HPDE6-E6E7 (cell line): ENCODE measurements around the gene TRPM8.
A peak's percentile ranks its signal among the peaks of the same experiment; 100 is the strongest.

ENCODE experiments used
- DNase-seq: peaks from one replicate; pipeline ENCODE4 v3.0.0; 2011; ENCODE audit warnings: missing footprints; ENCODE audit errors: extremely low spot score

The TRPM8 gene

DNA sequence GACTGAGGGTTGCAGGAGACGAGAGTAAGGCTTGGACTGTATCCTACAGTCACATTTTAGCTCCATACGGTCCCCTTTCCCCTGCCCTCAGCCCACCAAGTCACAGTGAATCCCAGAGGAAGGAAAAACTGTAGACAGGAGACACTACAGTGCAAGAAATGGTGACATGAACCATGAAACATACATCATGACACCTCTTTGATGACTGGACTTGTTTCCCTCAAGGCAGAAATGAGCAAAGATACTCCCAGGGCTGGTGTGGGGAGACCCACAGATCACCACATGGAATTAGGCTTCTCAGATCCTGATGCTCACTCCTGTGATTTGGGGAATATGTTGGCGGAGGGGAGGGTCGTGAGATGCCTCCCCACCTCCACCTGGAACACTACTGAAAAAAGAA lies 85.1 kb downstream of the TRPM8 start:
- no peak for DNase-seq

DNA sequence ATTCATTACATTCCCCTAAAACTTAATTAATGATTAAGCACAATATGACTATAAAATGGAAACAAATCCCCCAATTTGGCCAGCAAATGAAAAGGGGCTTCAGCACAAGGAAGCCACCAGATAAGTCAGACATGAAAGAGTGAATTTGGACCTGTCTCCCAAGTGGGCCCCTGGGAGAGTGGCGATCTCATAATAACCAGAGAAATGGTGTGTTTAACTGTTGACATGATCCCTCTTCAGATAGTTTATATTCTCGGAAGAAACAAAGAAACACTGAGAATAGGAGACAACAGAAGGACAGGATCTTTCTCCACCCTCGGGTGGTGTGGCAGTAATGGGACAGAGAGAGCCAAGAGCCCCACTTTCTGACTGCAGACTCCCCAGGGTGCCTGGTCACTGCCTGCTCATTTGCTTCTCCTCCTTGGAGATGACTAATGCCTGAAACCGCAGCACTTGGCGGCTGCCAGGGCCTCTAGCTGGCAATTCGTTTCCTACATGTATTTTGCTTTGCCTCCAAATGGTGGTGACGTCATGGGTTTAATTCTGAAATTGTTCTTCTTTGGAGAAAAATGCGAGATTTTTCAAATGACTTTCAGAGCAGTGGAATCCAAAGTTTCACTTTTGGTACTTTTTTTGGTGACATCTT lies 86.9 kb downstream of the TRPM8 start:
- peak; percentile 84 for DNase-seq

DNA sequence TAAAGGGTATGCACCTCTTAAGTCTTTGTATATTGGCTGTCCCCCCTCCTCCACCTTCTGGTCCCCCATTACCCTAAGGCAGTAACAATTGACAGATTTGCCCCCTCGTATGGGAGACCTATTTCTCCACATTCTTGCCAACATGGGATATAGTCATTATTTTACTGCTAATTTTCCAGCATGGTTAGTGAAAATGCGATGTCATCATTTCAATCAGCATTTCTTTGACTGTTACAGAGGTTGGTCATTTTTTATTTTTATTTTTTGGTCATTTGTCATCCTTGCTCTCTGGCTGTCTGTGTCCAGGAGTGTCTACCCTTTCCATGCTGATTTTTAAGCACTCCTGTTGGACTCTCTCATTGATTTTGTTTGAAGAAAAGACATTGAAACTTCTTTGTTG lies 88.0 kb downstream of the TRPM8 start:
- no peak for DNase-seq

DNA sequence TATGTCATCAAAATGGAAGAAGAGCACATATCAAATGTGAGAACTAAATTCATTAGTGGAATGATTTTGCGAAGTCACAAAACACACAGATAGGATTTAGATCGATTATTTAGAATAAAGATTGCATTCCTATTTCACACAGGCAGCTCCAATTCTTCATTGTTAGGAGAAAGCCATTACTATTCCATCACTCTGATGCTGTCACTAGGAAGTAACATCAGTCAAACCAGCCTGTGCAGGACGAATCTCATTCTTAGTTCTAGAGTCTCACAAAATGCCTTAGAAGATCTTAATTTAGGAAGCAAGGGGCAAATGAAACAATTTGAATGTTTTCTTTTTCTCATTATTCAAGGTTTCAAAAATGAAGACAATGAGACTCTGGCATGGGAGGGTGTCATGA lies 89.3 kb downstream of the TRPM8 start:
- DNase-seq = no peak

DNA sequence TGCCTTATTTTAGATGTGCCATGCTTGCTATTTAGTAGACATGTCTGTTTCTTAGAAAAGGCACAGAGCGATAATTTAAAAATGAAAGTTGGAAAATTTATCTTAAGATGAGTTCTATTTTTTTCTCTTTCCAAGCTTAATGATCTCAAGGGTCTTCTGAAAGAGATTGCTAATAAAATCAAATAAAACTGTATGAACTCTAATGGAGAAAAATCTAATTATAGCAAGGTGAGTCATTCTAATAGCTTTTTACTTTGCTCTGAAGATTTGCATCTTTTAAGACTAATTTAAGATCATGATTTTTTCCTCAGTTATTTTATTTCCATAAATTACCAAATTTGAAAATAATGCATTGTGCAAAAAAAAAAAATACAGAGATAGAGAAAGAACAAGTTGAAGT lies 97.3 kb downstream of the TRPM8 start:
- no peak for DNase-seq

DNA sequence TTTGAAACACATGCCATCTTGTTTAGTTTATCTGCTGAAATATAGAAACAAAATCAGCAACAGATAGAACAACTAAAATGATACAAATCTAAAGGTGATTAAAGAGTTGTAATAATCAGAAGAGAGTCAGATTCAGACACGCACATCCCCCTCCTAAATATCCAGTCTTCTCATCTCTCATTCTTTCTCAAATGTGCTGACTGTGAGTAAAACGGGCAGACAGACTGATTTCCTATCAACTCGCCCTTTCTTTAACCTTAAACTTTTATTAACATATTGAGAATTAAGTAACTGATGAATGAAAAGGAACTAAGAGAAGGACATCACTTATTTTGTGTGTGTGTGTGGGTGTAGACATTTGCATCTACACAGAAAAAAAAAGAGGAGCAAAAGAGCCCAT lies 98.7 kb downstream of the TRPM8 start:
- DNase-seq = no peak

DNA sequence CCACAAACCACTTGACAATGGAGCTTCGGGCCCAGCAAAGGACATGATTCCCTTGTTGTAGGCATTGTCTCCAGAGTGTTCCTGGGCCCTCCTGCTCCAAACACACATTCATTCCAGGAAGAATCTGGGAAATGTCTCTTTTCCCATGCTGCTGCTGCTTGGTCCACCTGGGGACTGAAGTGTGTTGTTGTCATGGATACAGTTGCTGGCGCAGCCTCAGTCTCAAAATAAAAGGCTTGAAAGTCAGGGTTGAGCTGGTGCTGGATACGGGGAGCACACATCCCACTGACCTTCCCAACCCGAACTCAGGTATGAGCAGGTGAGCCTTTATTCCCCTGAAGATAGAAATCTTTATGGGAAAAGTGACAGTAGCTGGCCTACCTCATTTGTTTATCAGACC lies 102.7 kb downstream of the TRPM8 start:
- DNase-seq = no peak

DNA sequence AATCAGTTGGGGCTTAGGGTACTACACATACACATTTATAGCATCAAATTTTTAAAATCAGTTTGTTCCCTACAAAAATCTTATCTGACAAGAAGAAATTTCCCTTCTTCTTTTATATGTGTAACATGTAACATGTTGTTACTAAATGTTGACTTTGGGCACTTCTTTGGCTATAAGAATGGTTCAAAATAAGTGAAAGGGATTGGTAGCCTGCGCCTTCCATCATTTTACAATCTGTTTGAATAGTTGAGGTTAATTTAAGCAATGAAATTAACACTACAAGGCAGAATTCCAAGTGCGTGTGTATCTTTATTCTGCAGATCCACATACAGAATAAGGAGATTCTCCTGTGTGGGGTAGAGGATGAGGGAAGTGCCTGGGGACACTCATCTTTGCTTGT lies 103.2 kb downstream of the TRPM8 start:
- no peak for DNase-seq

DNA sequence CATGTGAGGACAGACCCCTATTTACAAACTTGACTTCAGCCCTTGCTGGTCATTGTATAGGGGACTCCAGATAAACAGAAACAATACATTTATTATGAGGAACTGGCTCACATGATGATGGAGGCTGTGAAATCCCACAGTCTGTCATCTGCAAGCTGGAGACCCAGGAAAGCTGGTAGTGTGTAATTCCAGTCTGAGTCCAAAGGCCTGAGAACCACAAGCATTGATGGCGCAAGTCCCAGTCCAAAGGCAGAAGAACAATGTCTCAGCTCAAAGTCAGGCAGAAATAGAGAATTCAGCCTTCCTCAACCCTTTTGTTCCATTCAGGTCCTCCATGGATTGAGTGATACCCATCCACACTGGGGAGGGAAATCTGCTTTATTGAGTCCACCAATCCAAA lies 105.3 kb downstream of the TRPM8 start:
- no peak for DNase-seq

DNA sequence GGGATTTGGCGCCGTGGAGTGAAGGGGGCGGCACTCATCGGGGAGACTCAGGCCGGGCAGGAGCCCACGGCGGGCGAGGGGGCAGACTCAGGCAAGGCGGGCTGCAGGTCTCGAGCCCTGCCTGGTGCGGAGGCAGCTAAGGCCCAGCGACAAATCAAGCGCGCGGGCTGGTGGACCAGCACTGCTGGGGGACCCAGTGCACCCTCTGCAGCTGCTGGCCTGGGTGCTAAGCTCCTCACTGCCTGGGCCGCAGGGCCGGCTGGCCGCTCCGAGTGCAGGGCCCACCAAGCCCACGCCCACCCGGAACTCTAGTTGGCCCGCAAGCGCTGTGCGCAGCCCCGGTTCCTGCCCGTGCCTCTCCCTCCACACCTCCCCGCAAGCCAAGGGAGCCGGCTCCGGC lies 107.1 kb downstream of the TRPM8 start:
- no peak for DNase-seq

DNA sequence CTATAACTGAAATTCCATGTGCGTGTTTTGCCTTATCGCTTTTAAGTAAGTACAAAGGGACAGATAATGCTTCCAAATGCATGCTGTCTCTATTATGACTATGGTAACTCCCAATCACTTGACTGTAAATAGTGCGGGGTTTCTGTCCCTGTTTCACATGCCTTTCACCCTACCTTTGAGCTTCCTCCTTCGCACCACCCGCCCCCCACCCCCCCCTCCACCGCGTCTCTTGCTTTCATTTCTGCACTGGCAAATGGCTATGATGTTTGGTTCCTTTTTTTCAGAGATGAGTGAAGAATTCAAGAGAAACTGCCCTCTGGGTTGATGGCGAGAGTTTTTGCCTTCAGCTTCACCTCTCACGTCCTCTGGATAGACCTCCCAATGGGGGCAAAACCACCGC lies 108.3 kb downstream of the TRPM8 start:
- DNase-seq = no peak

DNA sequence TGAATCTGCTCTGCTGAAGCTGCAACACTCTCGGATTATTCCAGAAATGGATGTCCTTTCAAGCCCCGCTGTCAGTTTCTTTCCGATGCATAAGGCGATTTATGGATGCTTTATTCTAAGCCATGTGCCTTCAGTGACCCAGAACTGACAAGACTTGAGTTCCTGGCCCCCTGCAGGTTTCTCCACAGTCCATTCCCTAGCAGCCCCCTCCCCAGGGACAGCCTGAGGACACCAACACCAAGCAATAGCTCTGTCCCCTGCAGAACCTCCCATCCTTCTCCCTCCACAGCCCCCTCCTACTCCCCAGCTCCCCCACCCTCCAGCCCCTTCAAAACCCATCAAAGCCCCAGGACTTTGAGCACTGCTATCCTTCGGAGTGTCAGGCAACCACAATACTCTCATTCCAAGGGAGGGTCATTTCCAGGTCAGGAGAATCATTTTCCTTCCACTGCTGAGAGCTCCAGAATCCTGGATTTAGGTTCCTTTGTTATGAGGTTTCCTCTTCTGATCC lies 108.8 kb downstream of the TRPM8 start:
- DNase-seq = no peak

DNA sequence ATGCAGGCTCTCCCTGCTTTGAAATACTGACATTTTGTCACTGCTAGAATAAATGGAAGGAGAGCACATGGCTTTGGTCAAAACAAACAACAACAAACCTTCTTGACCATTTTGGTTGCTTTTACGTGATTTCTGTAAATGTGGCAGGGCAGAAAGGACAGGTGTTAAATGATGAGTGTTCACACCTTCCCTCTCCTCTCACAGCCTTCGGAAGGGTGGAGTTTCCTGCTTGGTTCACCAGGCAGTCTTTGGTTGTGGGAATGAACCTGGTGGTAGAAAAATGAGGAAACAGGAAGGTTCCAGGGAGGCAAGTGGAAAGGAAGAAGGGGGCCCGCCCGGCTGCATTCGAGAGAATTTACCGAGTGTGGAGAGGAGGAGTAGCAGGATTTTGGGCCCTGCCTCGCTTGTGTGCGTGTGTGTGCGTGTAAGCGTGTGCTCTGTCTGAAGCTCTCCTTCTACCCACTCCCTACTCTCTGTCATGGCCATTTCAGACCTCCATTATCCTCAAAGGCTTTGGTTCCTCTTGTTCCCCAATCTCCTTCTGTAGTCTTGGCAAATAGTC lies 109.6 kb downstream of the TRPM8 start:
- DNase-seq = no peak

DNA sequence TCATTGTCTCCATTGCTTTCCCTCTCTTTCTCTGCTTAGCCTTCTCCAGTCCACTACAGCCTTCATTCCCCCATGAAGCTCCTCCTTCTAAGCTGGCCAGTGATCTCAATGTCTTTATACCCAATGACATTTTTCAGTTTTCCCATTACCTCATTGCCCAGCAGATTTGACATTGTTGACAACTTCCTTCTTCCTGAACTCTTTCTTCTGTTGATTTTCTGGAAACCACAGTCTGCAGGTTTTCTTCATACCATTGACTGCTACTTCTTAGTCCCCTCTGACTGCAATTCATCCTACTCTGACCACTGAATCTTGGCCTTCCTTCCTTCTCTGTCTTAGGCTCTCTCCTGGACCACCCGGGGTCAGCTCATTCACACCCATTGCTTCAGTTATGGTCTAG lies 110.5 kb downstream of the TRPM8 start:
- DNase-seq = no peak

DNA sequence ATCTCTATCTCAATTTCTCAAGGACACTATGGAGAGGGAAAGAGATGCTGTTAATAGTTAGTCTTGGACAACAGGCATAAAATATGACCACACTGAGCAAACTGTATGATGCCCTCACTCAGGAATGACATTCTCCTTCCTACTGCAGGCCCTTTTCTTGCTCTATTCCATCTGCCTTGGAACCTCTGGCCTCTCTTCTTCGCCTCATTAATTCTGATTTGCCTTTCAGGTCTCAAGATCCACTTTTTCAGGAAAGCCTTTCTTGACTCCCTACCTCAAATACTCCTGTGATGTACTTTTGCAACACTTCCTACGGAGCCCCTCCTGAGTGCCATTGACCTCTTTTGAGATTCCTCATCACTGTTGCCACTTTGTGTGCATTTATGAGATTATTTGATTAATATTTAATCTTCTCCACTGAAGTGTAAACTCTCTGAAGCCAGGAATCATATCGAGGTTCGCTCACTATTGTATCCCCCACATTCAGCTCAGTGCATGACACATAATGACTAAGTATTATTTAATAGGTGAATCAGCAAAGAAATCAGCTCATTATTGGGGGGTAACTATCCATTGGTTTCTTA lies 112.1 kb downstream of the TRPM8 start:
- DNase-seq = no peak

DNA sequence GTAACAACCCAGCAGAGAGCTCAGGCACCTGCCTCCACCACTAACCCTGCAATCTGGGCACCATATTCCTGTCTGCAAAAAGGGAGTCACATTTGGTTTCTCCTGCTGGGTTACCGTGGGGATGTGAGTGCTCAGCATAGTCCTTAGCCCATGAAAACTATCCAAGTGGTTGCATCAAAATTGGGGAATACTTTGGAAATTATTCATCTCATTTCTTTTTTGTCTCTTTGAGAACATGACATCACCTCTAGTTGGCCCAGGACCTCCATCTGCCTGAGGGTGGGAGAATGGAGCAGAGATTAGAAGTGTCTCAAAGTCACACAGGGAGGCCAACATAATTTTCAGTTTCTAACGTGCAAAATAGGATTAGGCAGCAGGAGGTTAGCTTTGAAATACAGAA lies 114.0 kb downstream of the TRPM8 start:
- no peak for DNase-seq

DNA sequence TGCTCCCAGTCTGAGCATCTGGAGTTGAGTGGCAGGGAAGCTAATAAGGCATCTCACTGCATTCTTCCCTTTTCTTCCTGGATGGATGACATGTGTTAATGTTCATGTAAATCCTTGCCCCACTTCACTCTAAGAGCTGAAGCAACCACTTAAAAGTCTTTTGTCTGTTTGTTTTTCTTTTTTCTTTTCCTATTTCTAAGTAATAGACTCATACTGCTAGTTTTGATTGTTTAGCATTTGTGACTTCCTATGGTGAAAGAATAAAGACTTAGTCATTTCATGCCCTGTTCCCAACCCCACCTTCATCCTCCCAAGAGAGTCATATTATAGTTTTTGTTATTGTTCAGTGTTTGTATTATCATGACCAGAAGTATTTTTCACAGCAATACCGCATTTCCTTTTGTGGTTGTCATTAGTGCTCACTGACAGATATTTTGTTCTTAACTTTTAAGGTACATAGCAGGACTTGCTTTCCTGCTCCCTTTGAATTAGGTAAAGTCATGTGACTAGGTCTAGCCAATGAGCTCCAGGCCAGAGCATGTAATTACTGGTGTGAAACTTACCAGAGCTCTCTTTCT lies 115.2 kb downstream of the TRPM8 start:
- peak; percentile 15 for DNase-seq

DNA sequence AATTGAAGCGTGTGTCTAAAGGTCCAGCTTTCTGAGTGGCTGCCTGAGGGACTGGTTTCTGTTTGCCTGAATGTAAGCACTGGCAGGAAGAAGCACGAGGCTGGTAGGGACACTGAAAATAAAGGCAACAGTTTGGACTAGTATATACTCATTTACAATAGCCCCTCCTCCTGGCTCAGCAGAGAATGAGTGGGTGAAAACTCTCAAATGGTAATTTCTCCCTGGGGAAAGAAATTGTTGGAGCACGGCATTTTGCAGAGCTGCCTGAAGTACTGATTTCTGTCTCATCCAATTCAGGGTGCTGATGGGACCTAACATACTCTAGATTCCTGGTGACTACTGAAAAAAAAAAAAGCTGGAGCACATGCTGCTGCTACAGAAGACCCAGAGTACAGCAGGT lies 116.0 kb downstream of the TRPM8 start:
- no peak for DNase-seq

DNA sequence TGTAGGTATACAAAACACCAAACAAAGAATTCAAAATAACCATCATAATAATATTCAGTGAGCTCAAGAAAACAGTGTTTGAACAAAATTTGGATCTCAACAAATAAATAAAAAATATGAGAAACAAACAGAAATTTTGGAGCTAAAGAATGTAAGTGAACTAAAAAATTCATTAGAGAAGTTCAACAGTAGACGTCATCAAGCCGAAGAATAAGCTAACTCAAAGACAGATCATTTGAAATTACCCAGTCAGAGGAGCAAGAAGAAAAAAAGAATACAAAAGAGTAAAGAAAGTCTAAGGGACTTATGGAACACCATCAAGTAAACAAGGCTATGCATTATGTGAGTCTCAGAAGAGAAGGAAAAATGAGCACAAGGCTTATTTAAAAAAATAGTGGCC lies 116.7 kb downstream of the TRPM8 start:
- DNase-seq = no peak

DNA sequence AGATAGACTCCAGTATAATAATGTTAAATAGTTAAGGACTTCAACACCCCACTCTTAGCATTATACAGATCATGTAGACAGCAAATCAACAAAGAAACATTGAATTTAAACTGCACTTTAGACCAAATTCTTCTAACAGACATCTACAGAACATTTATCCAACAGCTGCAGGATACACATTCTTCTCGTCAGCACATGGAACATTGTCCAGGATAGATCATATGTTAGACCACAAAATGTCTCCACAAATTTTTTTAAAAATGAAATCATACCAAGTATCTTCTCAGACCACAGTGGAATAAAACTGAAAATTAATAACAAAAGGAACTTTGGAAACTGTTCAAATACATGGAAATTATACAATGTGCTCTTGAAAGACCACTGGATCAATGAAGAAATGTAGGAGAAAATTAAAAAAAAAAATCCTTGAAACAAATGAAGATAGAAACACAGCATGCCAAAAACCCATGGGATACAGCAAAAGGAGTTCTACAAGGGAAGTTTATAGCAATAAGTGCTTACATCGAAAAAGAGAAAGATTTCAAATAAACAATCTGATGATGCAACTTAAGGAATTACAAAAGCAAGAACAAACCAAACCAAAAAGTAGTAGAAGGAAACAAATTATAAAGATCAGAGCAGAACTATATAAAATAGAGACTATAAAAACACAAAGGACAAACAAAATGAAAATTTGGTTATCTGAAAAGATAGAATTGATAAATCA lies 121.1 kb downstream of the TRPM8 start:
- DNase-seq = no peak

DNA sequence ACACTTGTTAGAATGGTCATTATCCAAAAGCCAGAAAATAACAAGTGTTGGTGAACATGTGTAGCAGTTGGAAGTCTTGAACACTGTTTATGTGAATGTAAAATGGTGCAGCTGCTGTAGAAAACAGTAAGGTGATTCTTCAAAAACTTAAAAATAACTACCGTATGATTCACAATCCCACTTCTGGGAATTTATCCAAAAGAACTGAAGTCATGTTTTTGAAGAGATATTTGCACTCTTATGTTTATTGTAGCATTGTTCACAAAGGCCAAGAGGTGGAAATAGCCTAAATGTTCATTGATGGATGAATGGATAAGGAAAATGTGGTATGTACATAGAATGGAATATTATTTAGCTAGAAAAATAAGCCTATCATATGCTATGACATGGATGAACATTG lies 127.0 kb downstream of the TRPM8 start:
- DNase-seq = no peak

DNA sequence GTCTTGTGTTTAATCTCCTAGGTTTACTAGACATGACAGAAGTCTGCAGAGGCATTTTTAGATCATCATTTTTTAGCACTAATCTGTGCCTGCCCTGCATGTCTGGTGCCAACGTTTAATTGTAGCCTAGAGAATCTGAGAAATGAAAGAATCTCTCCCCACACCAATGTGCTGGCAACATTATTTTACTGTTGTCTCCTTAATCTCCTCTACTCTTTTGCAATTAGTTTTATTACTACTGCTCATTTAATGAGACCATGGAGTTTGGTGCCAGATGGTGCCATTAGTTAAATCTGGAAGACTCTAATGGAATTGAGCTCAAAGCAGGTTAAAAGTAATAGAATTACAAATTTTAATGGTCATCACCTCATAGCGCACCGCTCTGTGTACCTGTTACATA lies 129.3 kb downstream of the TRPM8 start:
- DNase-seq = no peak

DNA sequence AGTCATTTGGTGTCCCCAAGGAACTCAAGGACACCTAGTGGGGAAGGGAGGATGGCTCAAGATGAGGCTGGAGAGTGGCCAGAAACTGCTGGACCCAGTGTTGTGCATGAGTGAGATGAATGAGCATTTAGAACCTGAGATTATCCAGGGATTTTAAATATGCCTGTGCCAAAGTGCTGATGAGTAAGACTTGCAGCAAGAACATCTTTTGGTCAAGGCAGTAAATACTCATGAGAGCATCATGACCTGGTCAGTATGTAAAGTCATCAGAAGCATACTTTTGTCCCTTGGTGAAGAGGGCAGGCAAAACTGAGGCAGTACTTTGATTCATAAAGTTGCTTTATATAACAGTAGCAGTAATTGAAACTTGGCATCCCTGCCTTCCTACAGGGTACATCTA lies 130.2 kb downstream of the TRPM8 start:
- DNase-seq = no peak
